Thyroid gland (tissue), 4 donors: ENCODE data around the gene FURIN. TPM values are rescaled to one million over a fixed set of nuclear protein-coding genes. Genes with fewer than 3 reads are reported as not detected.
A peak's percentile ranks its signal among the peaks of the same experiment; 100 is the strongest.

Experiments used
- DNase-seq, 2 donors: peaks; one replicate each; pipeline ENCODE4 v3.0.0-alpha.2; 2019
- H3K27ac ChIP-seq, 3 donors: fragments of 200-600 bp; sonication (generic); 1 replicate in 2 of 3; 2 replicates in 1 of 3; pipeline ENCODE4 v1.5.1; 2016 to 2019; ENCODE audit warnings: mild to moderate bottlenecking in 1 of 3, moderate library complexity in 1 of 3
- H3K27me3 ChIP-seq: fragments of 200-600 bp; sonication (generic); one replicate; pipeline ENCODE4 v1.5.1; 2019
- H3K36me3 ChIP-seq, 2 donors: fragments of 200-600 bp; sonication (generic); one replicate each; pipeline ENCODE4 v1.5.1; 2016 to 2019
- H3K4me1 ChIP-seq, 2 donors: fragments of 200-600 bp; sonication (generic); one replicate each; pipeline ENCODE4 v1.5.1; 2017 to 2019
- H3K4me3 ChIP-seq, 3 donors: fragments of 200-600 bp; sonication (generic); replicated peaks in 1 of 3; 1 replicate in 2 of 3; 2 replicates in 1 of 3; pipeline ENCODE4 v1.5.1; 2016; ENCODE audit warnings: mild to moderate bottlenecking in 1 of 3
- H3K9me3 ChIP-seq: fragments of 200-600 bp; sonication (generic); one replicate; pipeline ENCODE4 v1.5.1; 2017
- CTCF ChIP-seq, 6 experiments: fragments of 200-600 bp in 3 of 6; fragments of 450-650 bp in 3 of 6; sonication (generic) in 3 of 6; IDR thresholded peaks; one replicate each; pipeline ENCODE4 v1.5.1; 2016 to 2019; ENCODE audit warnings: antibody characterized with exemption in 6 of 6, mild to moderate bottlenecking in 2 of 6, inconsistent platforms in 1 of 6, moderate library complexity in 1 of 6
- POLR2A ChIP-seq, 2 donors: fragments of 450-650 bp; IDR thresholded peaks; one replicate each; pipeline ENCODE4 v1.6.1; 2017; ENCODE audit warnings: antibody characterized with exemption in 2 of 2, mild to moderate bottlenecking in 2 of 2, moderate library complexity in 1 of 2
- WGBS, 2 donors: methylation state at CpG; one replicate each; pipeline ENCODE4 v1.1.5; 2017; 5-methylcytosine and 5-hydroxymethylcytosine counted together
- intact Hi-C: fragments of 100-400 bp; cut with DNase I; formaldehyde crosslinking; loops from one replicate; pipeline ENCODE4 v1.15.1; 2023
- small RNA-seq: library from RNA; depleted of rRNA; stranded (forward); fragments of <200 nt; gene quantifications from one replicate; pipeline ENCODE3, GENCODE V24; 2016
- total RNA-seq, 4 donors: library from RNA; depleted of rRNA; stranded (reverse); fragments of >200 nt; gene quantifications; one replicate each; pipeline ENCODE4 v1.2.3, GENCODE V29; 2016

The FURIN gene
- total RNA-seq, 4 donors from 2014 or later, result 88.6 to 128 (median 102) TPM

- Histone ChIP-seq H3K4me3 (peak within 1 kb of the TSS; percentile 0 to 85 (median 32)), H3K9me3 (no peaks in the 10 kb centered on the region), H3K27me3 (no peaks in the 10 kb centered on the region), H3K4me1 (peaks cover 23 to 45% of the 10 kb centered on the region in 2 donors), H3K36me3 (no peaks in the 10 kb centered on the region), H3K27ac (peak within 1 kb of the TSS; percentile 68 to 97 (median 86))
- intact Hi-C loops, result no loop called here
- peak; percentile 67 to 94 (median 88) for TF ChIP-seq CTCF (IDR thresholded peaks at IDR 0.05)
- TF ChIP-seq POLR2A (IDR thresholded peaks at IDR 0.05), result peak in 1 of 2 donors; percentile 64
- 0 to 3% methylated on average over 8 to 23 of the region's 52 CpGs for WGBS, 2 donors
- peak; percentile 86 to 92 for DNase-seq
Observed at GRCh38 chr15:90931828-90932659, 63.7 kb downstream of the FURIN start, which contains the start of gene HDDC3. HDDC3 (minus strand) TSS chr15:90932549; CDS start chr15:90932540, 9 bp downstream.

GRCh38 chr15:90932660-90932991 lies 64.2 kb downstream of the FURIN start:
- Histone ChIP-seq H3K27me3 (no peaks in the 10 kb centered on the region), H3K9me3 (no peaks in the 10 kb centered on the region), H3K4me1 (peaks cover 23 to 45% of the 10 kb centered on the region in 2 donors), H3K36me3 (no peaks in the 10 kb centered on the region), H3K4me3 (peak overlapping the region in 1 of 3 donors; percentile 85), H3K27ac (peak overlapping the region; percentile 68 to 97 (median 86))
- 19 to 34% methylated on average over 4 to 5 of the region's 5 CpGs for WGBS, 2 donors
- DNase-seq, result no peak
- TF ChIP-seq POLR2A (IDR thresholded peaks at IDR 0.05) (no peak), CTCF (IDR thresholded peaks at IDR 0.05) (no peak)
- intact Hi-C loops, result no loop called here

Small RNAs within 50 kb of the gene (small RNA-seq; reads per million reads assigned to genes)
- not detected for gene RN7SL363P

Other genes starting within 250 kb of the FURIN start
- gene BLM, start 151.2 kb upstream of the FURIN start, total RNA-seq, result 1 to 10 TPM in 3 of 4 donors, under 1 TPM in 1; 0.67 to 1.3 (median 1.2) TPM
- gene FES, start 15.9 kb downstream of the FURIN start, total RNA-seq, result 10 to 100 TPM; 34.1 to 44.5 (median 36.0) TPM
- 100 to 1,000 TPM in 1 of 4 donors, 10 to 100 TPM in 3; 30.1 to 129 (median 58.9) TPM for gene MAN2A2, start 34.7 kb downstream of the FURIN start, total RNA-seq
- 10 to 100 TPM; 13.3 to 25.7 (median 18.0) TPM for gene HDDC3, start 64.0 kb downstream of the FURIN start, total RNA-seq
- gene UNC45A, start 66.7 kb downstream of the FURIN start, total RNA-seq, result 10 to 100 TPM; 26.3 to 59.3 (median 43.9) TPM
- gene RCCD1, start 86.3 kb downstream of the FURIN start, total RNA-seq, result 10 to 100 TPM in 2 of 4 donors, 1 to 10 TPM in 2; 7.6 to 15.2 (median 9.9) TPM
- gene PRC1, start 125.9 kb downstream of the FURIN start, total RNA-seq, result 10 to 100 TPM in 1 of 4 donors, 1 to 10 TPM in 3; 3.6 to 12.9 (median 7.2) TPM
- gene VPS33B, start 154.0 kb downstream of the FURIN start, total RNA-seq, result 10 to 100 TPM in 3 of 4 donors, 1 to 10 TPM in 1; 7.4 to 13.9 (median 12.4) TPM
- 1 to 10 TPM in 3 of 4 donors, under 1 TPM in 1; 0.83 to 3.9 (median 2.2) TPM for gene SV2B, start 231.7 kb downstream of the FURIN start, total RNA-seq